ENCODE results near the gene NCOA7. TPM values are rescaled to one million over a fixed set of nuclear protein-coding genes. Genes with fewer than 3 reads are reported as not detected.
A peak's percentile ranks its signal among the peaks of the same experiment; 100 is the strongest.

Gene NCOA7
- total and polyA plus RNA-seq, 10 of the 15 experiments (the other 5 are each of a cell fraction or from before 2014, with no cell fraction given), result 18.9 to 50.3 (median 34.2) TPM

DNA sequence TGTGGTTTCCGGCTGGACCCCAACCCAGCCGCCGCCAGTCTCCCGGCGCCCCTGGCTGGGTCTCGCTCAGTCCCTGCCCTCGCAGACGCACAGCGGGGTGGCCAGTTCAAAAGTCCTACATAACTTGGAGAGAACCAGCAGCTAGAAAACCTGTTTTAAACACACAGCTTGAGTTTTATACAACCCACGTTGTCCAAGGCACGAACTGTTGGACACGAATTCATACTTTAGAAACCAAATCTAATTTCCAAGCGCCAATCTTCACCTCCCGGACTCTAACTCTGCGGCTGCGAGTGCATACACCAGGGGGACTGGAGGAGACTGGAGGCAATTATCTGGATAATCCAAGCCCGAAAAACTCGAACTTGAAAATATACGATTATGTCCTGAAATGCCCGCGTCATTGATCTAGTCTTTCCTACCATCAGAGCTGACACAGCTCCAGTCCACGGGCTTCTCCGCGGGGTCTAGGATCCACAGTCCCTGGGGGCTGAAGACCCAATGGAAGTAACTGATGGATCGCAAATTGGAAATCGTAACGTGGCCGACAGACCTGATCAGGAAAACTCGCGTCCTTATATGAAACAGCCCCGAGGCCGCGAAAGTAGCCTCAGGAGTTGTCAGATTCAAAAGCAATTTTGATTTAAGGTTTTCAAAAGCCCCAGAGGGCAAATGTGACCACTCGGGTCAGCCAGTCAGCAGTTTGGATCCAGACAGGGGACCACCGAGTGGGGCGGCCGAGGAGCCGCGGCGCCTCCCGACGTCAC, 42.2 kb upstream of the NCOA7 start:
- Histone ChIP-seq H3K27me3 (replicated peaks in 1 of 2; ENCODE audit: control insufficient read depth in 2 of 2, insufficient read depth in 2 of 2, low read length in 1 of 2) (peaks cover 5 to 6% of the 10 kb centered on the region in 2 experiments; a peak in 3 of 4 replicates), H2AFZ (ENCODE audit: control insufficient read depth, low read depth, low read length) (peak overlapping the region; percentile 88), H3K79me2 (ENCODE audit: control insufficient read depth, insufficient read depth, low read length) (no peaks in the 10 kb centered on the region), H3K9ac (ENCODE audit: control insufficient read depth, insufficient read depth, low read length) (peak overlapping the region; percentile 49; the same call in 1 of the 2 replicates), H3K27ac (ENCODE audit: control insufficient read depth, insufficient read depth) (no peak overlapping the region), H4K20me1 (ENCODE audit: control insufficient read depth, insufficient read depth) (no peaks in the 10 kb centered on the region), H3K36me3 (ENCODE audit: control insufficient read depth in 2 of 2, insufficient read depth in 2 of 2, low read length in 1 of 2) (no peaks in the 10 kb centered on the region), H3K9me3 (replicated peaks; ENCODE audit: control insufficient read depth, insufficient read depth, low read length) (no peaks in the 10 kb centered on the region), H3K4me3 (peak overlapping the region; percentile 71), H3K4me2 (ENCODE audit: control insufficient read depth, insufficient read depth) (peak overlapping the region; percentile 97), H3K4me1 (ENCODE audit: control insufficient read depth, insufficient read depth, low read length) (peaks cover 9% of the 10 kb centered on the region)
- ChIA-PET SMC1A (ENCODE audit: uncharacterized antibody, unreplicated experiment) (no interaction called here), CTCF (interaction anchor here (1.2 kb wide), 1 partner anchor 9 kb away, joined by 3 read pairs; no protein-coding TSS in a partner anchor), POLR2A (interaction anchor here (1.1 kb wide), 1 partner anchor 33 kb away, joined by 4 read pairs; no protein-coding TSS in a partner anchor), RAD21 (ENCODE audit: unreplicated experiment) (interaction anchor here (1.4 kb wide), 1 partner anchor 9 kb away, joined by 3 read pairs; no protein-coding TSS in a partner anchor)
- in situ Hi-C loops (cut with MboI) (no loop called here), intact Hi-C loops (cut with micrococcal nuclease; ENCODE audit: unreplicated experiment) (loop anchor here (2.0 kb wide), 1 partner anchor 32 kb away; no protein-coding TSS in a partner anchor)
- ATAC-seq (peak; percentile 2), FAIRE-seq (peak; percentile 71), DNase-seq (ENCODE audit: low read depth, low spot score) (no peak)
- 3% methylated on average over 42 of the region's 42 CpGs for WGBS (ENCODE audit: insufficient coverage, insufficient replicate concordance, low lambda C conversion rate, missing lambda C conversion rate)
- TF ChIP-seq EZH2 (IDR thresholded peaks at IDR 0.05; ENCODE audit: borderline replicate concordance, control insufficient read depth, low read depth, low read length), result 0 out of 2 replicates have a peak, but pooled peaks have one; percentile 89
- TF ChIP-seq NRF1 (conservative IDR thresholded peaks at IDR 0.05; ENCODE audit: low read depth, low read length), result no peak
- TF ChIP-seq NR2C1 (IDR thresholded peaks at IDR 0.05), result no peak
- no peak for TF ChIP-seq TBL1XR1 (IDR thresholded peaks at IDR 0.05; ENCODE audit: low read depth, low read length)
- TF ChIP-seq CREB1 (IDR thresholded peaks at IDR 0.05; ENCODE audit: low read depth), result 0 out of 2 replicates have a peak, but pooled peaks have one; percentile 38
- TF ChIP-seq RCOR1 (conservative IDR thresholded peaks at IDR 0.05; ENCODE audit: low read depth, low read length), result no peak
- no peak for TF ChIP-seq ATF7 (IDR thresholded peaks at IDR 0.05; ENCODE audit: low read depth)
- TF ChIP-seq GATAD2B (conservative IDR thresholded peaks at IDR 0.05; ENCODE audit: low read depth), result 0 out of 2 replicates have a peak, but pooled peaks have one; percentile 1
- TF ChIP-seq, protein P1, sequence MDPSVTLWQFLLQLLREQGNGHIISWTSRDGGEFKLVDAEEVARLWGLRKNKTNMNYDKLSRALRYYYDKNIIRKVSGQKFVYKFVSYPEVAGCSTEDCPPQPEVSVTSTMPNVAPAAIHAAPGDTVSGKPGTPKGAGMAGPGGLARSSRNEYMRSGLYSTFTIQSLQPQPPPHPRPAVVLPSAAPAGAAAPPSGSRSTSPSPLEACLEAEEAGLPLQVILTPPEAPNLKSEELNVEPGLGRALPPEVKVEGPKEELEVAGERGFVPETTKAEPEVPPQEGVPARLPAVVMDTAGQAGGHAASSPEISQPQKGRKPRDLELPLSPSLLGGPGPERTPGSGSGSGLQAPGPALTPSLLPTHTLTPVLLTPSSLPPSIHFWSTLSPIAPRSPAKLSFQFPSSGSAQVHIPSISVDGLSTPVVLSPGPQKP (IDR thresholded peaks at IDR 0.05; ENCODE audit: low read depth, low read length), result no peak
- 0 out of 2 replicates have a peak, but pooled peaks have one; percentile 51 for TF ChIP-seq CREM (IDR thresholded peaks at IDR 0.05; ENCODE audit: low read depth)
- BruUV-seq (replicated peaks), result no TSS peak

Data from GM12878 (cell line).